Mononuclear cell (primary cell): Measurements from ENCODE around the gene SCCPDH. TPM values are rescaled to one million over a fixed set of nuclear protein-coding genes. Genes with fewer than 3 reads are reported as not detected.
A peak's percentile ranks its signal among the peaks of the same experiment; 100 is the strongest.
"Not testable (repeated sequence)": the region's sequence is repeated elsewhere in the genome, so short reads cannot be mapped to it uniquely, and the experiment has no call there.

Experiments
- H3K27me3 ChIP-seq: 2 replicates; pipeline ENCODE4 v1.6.0; 2011; ENCODE audit warnings: low read length, control low read depth; ENCODE audit not compliant: insufficient read depth
- H3K4me1 ChIP-seq: 2 replicates; pipeline ENCODE4 v1.5.1; 2011; ENCODE audit warnings: mild to moderate bottlenecking, low read length, control low read depth; ENCODE audit not compliant: insufficient read depth
- H3K4me3 ChIP-seq: 2 replicates; pipeline ENCODE4 v1.5.1; 2011; ENCODE audit warnings: mild to moderate bottlenecking, low read length, moderate library complexity
- H3K9me3 ChIP-seq: 2 replicates; pipeline ENCODE4 v1.5.1; 2011; ENCODE audit warnings: low read depth, mild to moderate bottlenecking, control low read depth, low read length
- total RNA-seq: library from RNA; depleted of rRNA; stranded (reverse); fragments of >200 nt; gene quantifications from one replicate; pipeline ENCODE4 v1.2.3, GENCODE V29; 2012

Gene SCCPDH
- total RNA-seq, 1 donor: 8.6 TPM

DNA sequence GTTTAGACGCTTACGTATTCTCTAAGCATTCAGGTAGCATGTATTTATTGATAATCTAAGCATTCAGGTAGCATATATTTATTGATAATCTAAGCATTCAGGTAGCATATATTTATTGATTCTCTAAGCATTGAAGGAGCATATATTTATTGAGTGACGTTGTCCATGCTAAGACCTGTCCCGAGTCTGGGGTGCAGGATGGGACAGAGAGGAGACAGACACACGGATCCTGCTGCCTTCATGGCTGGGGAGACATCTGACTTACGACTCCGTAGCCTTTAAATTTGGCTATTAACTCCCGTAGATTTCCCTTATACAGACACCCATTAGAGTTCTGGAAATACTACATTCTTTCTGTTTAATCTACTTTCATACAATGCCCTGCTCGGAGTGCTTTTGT lies 982 bp downstream of the SCCPDH start:
- Histone ChIP-seq H3K4me3 (peak overlapping the region; percentile 62), H3K9me3 (no peaks in the 10 kb centered on the region), H3K4me1 (peaks cover 34% of the 10 kb centered on the region), H3K27me3 (no peaks in the 10 kb centered on the region)

DNA sequence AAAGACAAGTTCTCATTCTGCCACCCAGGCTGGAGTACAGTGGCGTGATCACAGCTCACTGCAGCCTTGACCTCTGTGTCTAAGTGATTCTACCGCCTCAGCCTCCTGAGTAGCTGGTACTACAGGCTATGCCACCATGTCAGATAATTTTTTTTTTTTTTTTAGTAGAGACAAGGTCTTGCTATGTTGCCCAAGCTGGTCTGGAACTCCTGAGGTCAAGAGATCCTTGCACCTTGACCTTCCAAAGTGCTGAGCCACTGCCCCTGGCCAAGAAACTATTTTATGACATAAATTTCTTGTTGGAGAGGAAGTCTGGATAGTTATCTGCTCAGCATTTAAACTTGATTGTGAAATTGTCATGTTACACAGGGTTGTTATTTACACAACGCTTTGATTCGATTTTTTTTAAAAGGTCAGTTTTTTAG lies 2.1 kb downstream of the SCCPDH start:
- Histone ChIP-seq H3K9me3 (no peaks in the 10 kb centered on the region), H3K4me3 (no peak overlapping the region), H3K4me1 (peaks cover 45% of the 10 kb centered on the region), H3K27me3 (no peaks in the 10 kb centered on the region)

DNA sequence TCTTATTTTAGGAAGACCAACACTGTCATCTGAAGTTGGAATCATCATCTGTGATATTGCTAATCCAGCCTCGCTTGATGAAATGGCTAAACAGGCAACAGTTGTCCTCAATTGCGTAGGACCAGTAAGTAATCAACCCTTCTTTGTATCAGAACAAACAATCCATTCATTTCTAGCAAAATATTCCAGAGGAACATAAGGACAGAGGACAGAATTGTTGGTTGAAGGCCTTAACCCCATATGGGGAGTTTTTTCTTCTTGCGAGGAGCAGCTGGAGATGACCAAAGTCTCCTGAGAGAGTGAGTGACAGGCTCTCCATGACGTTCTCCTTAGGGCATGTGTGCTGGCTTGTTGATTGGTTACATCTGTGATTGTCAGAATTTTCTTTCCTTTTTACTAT lies 2.7 kb downstream of the SCCPDH start:
- peaks cover 46% of the 10 kb centered on the region for H3K4me1 ChIP-seq
- H3K27me3 ChIP-seq: no peaks in the 10 kb centered on the region
- no peak overlapping the region for H3K4me3 ChIP-seq
- no peaks in the 10 kb centered on the region for H3K9me3 ChIP-seq

DNA sequence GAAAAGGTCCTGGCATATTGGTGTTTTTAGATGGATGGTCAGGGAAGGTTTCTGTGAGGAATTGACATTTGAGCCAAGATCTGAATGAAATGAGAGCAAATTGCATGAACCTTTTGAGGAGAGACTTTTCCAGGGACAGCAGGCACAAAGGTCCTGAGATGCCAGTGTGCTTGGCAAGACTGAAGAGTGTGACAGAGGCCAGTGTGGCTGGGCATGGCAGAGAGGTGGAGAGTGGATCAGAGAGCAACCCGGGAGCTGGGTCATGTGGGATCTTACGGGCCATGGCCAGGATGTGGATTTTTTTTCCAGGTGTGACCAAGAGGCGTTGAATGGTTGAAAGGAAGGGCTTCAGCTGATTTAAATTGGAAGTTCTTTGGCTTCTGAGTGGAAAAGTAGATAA lies 3.4 kb downstream of the SCCPDH start:
- Histone ChIP-seq H3K4me3 (no peak overlapping the region), H3K27me3 (no peaks in the 10 kb centered on the region), H3K4me1 (peaks cover 46% of the 10 kb centered on the region), H3K9me3 (no peaks in the 10 kb centered on the region)

DNA sequence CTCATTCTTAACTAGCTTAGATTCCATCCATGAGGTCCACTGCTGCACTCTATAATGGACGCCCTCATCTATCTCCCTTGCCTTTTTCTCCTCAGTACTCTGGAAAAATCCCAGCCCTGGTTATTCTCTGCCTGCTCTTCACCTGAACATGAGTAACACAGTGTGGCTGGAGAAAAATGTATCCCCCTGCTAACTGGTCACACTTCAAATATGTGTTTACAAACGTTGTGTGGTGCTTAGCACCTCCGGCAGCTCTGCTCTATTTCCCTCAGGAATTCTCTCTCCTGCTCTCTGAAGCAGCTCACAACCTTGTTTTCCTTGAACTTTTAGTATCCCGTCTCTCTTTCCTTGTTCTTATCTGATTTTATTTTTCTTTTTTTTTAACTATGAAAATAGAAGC lies 4.1 kb downstream of the SCCPDH start:
- Histone ChIP-seq H3K27me3 (no peaks in the 10 kb centered on the region), H3K9me3 (no peaks in the 10 kb centered on the region), H3K4me1 (peaks cover 45% of the 10 kb centered on the region), H3K4me3 (no peak overlapping the region)

DNA sequence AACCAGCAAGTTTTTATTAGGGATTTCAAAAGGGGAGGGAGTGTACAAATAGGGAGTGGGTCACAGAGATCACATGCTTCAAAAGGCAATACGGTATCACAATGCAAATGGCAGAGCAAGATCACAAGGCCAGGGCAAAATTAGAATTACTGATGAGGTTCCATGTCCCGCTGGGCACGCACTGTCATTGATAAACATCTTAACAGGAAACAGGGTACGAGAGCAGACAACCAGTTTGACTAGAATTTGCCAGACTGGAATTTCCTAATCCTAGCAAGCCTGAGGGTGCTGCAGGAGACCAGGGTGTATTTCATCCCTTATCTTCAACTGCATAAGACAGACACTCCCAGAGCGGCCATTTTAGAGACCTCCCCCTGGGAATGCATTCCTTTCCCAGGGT lies 4.8 kb downstream of the SCCPDH start:
- H3K4me3 ChIP-seq, H3K27me3 ChIP-seq, H3K9me3 ChIP-seq: not testable (repeated sequence)
- peaks cover 41% of the 10 kb centered on the region for H3K4me1 ChIP-seq

DNA sequence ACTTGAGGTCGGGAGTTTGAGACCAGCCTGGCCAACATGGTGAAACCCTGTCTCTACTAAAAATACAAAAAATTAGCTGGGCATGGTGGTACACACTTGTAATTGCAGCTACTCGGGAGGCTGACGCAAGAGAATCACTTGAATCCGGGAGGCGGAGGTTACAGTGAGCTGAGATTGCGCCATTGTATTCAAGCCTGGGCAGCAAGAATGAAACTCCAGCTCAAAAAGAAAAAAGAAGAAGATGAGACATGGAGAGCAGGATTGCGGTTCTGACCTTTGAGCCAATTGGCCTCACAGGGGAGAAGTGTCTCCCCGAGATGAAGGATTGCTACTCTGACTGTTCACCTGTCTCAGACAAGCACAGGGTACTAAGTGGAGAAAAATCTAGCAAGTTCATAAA lies 6.6 kb downstream of the SCCPDH start:
- H3K4me3 ChIP-seq: no peak overlapping the region
- no peaks in the 10 kb centered on the region for H3K9me3 ChIP-seq
- no peaks in the 10 kb centered on the region for H3K27me3 ChIP-seq

DNA sequence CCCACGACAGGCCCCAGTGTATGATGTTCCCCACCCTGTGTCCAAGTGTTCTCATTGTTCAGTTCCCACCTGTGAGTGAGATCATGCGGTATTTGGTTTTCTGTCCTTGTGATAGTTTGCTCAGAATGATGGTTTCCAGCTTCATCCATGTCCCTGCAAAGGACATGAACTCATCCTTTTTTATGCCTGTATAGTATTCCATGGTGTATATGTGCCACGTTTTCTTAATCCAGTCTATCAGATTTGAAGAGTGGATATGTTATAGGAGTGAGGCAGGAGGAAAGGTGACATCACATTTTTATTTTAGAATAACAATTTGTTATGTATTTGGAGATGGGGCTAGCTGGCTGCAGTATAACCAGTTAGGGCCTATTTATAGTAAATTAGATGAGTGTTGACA lies 7.7 kb downstream of the SCCPDH start:
- H3K4me3 ChIP-seq, H3K9me3 ChIP-seq, H3K27me3 ChIP-seq: not testable (repeated sequence)
- H3K4me1 ChIP-seq: peaks cover 16% of the 10 kb centered on the region

More for the DNA sequence above, 6.6 kb downstream of the SCCPDH start:
- H3K4me1 ChIP-seq: peaks cover 25% of the 10 kb centered on the region

DNA sequence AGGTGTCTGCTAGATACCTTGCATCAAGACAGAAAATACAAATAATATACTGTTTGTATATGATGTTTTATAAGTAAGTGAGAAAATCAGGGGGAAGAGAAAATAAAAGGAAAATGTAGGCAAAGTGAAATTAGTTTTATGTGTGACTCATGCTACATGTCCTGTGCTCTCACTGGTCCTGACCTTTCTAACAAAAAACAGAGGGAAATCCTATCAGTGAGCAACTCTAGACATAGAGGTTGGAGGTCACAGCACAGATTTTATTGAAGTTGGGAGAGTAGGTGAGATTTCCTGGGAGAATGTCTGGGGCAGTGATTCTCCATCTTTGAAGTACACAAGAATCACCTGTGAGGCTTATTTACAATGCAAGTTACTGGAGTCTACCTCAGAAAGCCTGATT lies 9.5 kb downstream of the SCCPDH start:
- H3K4me1 ChIP-seq: peaks cover 13% of the 10 kb centered on the region
- no peak overlapping the region for H3K4me3 ChIP-seq
- H3K27me3 ChIP-seq: no peaks in the 10 kb centered on the region
- no peaks in the 10 kb centered on the region for H3K9me3 ChIP-seq

DNA sequence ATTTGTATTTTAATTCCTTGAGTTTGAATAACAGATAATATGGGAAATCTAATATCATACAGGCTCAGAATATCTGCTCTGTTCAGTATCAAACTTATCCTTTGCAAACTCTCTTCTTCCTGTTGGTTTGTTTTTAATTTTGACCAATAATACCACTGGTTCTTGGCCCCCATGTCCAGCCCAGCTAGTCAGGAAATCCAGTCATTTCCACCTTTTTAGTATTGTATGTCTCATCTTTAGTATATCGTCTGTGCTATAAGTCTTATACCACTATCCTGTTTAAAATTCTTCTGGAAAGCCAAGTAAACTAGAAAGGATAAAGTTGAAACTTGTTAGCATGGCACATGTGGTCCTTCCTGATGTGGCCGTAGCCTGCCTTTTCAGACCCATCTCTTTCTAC lies 10.7 kb downstream of the SCCPDH start:
- no peaks in the 10 kb centered on the region for H3K9me3 ChIP-seq
- H3K4me3 ChIP-seq: no peak overlapping the region
- peaks cover 13% of the 10 kb centered on the region for H3K4me1 ChIP-seq
- H3K27me3 ChIP-seq: no peaks in the 10 kb centered on the region

DNA sequence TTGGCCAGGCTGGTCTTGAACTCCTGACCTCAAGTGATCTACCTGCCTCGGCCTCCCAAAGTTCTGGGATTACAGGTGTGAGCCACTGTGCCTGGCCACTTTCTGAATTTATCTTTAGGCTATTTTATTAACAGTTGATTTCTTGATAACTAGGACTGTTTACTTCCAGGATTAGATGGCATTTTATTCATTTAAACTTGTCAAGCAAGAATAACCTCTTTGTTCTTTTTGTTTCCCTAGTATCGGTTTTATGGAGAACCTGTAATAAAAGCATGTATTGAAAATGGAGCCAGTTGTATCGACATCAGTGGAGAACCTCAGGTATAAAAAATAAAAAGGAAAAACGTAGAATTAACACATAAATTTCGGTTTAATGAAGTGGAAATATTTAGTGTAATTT lies 11.5 kb downstream of the SCCPDH start:
- Histone ChIP-seq H3K27me3 (no peaks in the 10 kb centered on the region), H3K9me3 (no peaks in the 10 kb centered on the region), H3K4me3 (no peak overlapping the region), H3K4me1 (peaks cover 7% of the 10 kb centered on the region)

DNA sequence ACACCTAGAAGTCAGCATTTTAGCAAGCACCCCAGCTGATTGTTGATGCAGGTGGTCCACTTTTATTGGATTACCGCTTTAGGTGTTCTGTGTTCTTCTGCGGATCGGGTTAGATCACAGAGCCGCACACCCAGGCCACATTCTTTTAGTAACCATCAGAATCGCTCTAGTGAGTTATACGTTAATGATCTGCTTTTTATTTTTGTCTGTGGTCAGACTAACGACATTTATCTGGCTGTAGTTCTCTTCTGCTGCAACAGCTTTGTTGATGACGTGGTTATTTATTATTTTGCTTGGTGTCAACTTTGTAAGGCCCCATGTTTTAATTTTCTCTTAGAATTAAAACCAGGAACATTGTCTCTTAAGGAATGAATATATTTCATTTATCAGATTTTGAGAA lies 18.2 kb downstream of the SCCPDH start:
- Histone ChIP-seq H3K4me3 (no peak overlapping the region), H3K9me3 (no peaks in the 10 kb centered on the region), H3K4me1 (no peaks in the 10 kb centered on the region), H3K27me3 (no peaks in the 10 kb centered on the region)

DNA sequence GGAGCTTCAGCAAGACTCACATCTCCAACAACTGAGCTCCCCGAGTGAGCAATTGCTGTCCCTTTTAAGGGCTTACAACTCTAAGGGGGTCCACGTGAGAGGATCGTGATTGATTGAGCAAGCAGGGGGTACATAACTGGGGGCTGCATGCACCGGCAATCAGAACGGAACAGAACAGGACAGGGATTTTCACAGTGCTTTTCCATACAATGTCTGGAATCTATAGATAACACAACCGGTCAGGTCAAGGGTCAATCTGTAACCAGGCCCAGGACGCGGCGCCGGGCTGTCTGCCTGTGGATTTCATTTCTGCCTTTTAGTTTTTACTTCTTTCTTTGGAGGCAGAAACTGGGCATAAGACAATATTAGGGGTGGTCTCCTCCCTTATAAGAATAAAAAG lies 21.9 kb downstream of the SCCPDH start:
- not testable (repeated sequence) for H3K27me3 ChIP-seq, H3K9me3 ChIP-seq, H3K4me3 ChIP-seq, H3K4me1 ChIP-seq

DNA sequence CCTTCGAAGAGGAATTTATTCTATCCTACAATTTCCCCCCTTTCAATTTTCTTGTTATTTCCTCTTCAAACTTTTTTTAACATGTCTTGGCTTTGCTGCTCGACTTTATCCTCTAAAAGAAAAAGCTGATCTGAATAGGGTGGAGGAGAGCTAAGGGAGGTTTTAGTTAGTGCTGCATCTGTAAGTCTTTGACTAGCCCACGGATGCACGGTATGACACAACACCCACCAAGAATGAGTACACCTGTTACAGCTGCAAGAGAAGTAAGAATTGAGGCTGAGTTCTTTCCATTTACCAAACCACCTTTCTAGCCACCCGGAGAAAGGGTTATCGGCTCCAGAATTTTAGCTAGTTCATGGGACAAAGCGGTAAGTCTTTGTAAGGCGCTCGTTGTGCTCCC lies 23.8 kb downstream of the SCCPDH start:
- H3K4me3 ChIP-seq: no peak overlapping the region
- no peaks in the 10 kb centered on the region for H3K27me3 ChIP-seq
- H3K4me1 ChIP-seq: no peaks in the 10 kb centered on the region
- H3K9me3 ChIP-seq: no peaks in the 10 kb centered on the region

DNA sequence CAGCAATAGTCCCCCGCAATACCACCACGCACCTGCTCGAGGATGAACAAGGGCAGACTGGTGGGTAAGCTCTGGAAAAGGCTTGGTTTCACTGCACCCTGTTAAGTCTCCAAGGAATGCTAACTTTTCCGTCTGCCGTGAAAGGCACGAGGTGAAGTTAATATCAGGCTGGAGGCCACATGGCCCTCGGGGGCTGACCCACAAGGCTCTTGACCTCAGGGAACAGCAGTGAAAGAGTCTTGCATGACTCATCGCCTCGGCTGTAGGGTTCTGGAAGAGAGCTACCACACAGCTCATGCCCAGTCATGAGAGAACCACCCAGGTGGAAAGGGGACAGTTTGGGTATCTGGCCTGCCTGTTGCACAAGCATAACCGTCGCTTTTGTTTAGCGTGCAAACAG lies 24.7 kb downstream of the SCCPDH start:
- no peaks in the 10 kb centered on the region for H3K9me3 ChIP-seq
- no peaks in the 10 kb centered on the region for H3K27me3 ChIP-seq
- no peak overlapping the region for H3K4me3 ChIP-seq
- no peaks in the 10 kb centered on the region for H3K4me1 ChIP-seq

DNA sequence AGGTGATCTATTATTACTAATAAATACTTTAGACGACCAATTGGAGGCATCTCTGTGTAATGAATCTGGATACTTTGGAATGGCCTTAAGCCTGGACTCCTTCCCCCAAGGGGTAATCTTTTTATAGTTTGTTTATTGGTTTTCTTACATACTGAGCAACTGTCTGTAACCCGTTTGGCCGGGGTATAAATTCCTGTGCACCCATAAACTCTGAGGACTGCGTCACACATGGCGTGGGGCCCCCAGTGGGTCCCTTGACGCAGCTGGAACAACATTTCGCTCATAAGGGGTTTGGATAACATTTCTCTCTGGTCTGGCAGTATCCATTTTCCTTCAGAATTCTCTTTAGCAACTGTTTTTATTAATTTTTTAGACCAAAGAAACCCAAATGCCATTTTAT lies 26.5 kb downstream of the SCCPDH start:
- no peaks in the 10 kb centered on the region for H3K27me3 ChIP-seq
- H3K4me1 ChIP-seq: no peaks in the 10 kb centered on the region
- H3K4me3 ChIP-seq: no peak overlapping the region
- H3K9me3 ChIP-seq: no peaks in the 10 kb centered on the region
